Kidney (tissue), 14 donors: Measurements from ENCODE around the gene RADX. TPM values are rescaled to one million over a fixed set of nuclear protein-coding genes. Genes with fewer than 3 reads are reported as not detected.
"Not testable (repeated sequence)": the region's sequence is repeated elsewhere in the genome, so short reads cannot be mapped to it uniquely, and the experiment has no call there.

ENCODE experiments used
- DNase-seq, 5 donors: peaks; one replicate each; pipeline ENCODE4 v3.0.0-alpha.2; 2013 to 2020
- FAIRE-seq: peaks from 2 replicates; lab custom pipeline; 2012; peaks lifted over from hg19 to GRCh38; lab: Jason Lieb, UNC
- H3K27ac ChIP-seq, 2 donors: one replicate each; pipeline ENCODE4 v1.7.0; 2013; ENCODE audit warnings: low read depth in 2 of 2, low read length in 2 of 2, inconsistent platforms in 1 of 2
- H3K27me3 ChIP-seq: one replicate; pipeline ENCODE4 v1.7.1; 2013; ENCODE audit warnings: low read length, inconsistent platforms; ENCODE audit not compliant: control insufficient read depth, insufficient read depth
- H3K36me3 ChIP-seq, 3 donors: one replicate each; pipeline versions ENCODE4 v1.7.0 to v1.7.1; 2013; ENCODE audit warnings: low read length in 3 of 3, control low read depth in 1 of 3, inconsistent platforms in 1 of 3; ENCODE audit not compliant: insufficient read depth in 3 of 3, control insufficient read depth in 2 of 3
- H3K4me1 ChIP-seq, 3 donors: one replicate each; pipeline versions ENCODE4 v1.7.0 to v1.7.1; 2013; ENCODE audit warnings: low read length in 3 of 3, inconsistent platforms in 1 of 3, low read depth in 1 of 3; ENCODE audit not compliant: control insufficient read depth in 2 of 3, insufficient read depth in 2 of 3
- H3K4me3 ChIP-seq, 3 donors: one replicate each; pipeline versions ENCODE4 v1.7.0 to v1.8.1; 2013; ENCODE audit warnings: low read length in 3 of 3, control low read depth in 1 of 3, inconsistent platforms in 1 of 3
- H3K9ac ChIP-seq, 3 donors: one replicate each; pipeline versions ENCODE4 v1.7.0 to v1.7.1; 2013; ENCODE audit warnings: low read length in 3 of 3, control low read depth in 1 of 3, inconsistent platforms in 1 of 3
- H3K9me3 ChIP-seq, 3 donors: one replicate each; pipeline versions ENCODE4 v1.7.0 to v1.7.1; 2013; ENCODE audit warnings: low read length in 3 of 3, control low read depth in 1 of 3, inconsistent platforms in 1 of 3; ENCODE audit not compliant: control insufficient read depth in 2 of 3, insufficient read depth in 1 of 3
- intact Hi-C: fragments of 100-400 bp; cut with DNase I; formaldehyde crosslinking; loops from one replicate; pipeline ENCODE4 v1.11.1; 2022
- polyA plus RNA-seq: library from polyadenylated mRNA; stranded (reverse); fragments of 350-450 nt; fragmentation: Illumina TruSeq; extraction: RNeasy Lipid Tissue Mini Kit (QIAGEN cat#74804); gene quantifications from one replicate; pipeline ENCODE4 v1.2.3, GENCODE V29; 2014; ENCODE audit warnings: low read depth, low replicate concordance; ENCODE audit not compliant: insufficient read depth
- total RNA-seq: library from RNA; stranded (reverse); fragmentation: NEBNext Ultra II Directional; extraction: Animal tissue kit (Norgen Biotek cat#: 25700); gene quantifications from one replicate; pipeline ENCODE4 v1.2.1, GENCODE V29; 2021
- TF ChIP-seq, protein P1 (sequence below): IDR thresholded peaks from 3 replicates; pipeline ENCODE4 v1.5.1; 2012; ENCODE audit warnings: mild to moderate bottlenecking, moderate library complexity, borderline replicate concordance; ENCODE audit not compliant: insufficient read depth; ENCODE audit errors: extremely low read depth
- donor health status: control.
- donor health status: control.
- donor health status: control.
- donor health status: control.
- donor health status: control.
- donor health status: DM: yes; HTN: yes; CAD: no.
- donor health status: Normal renal cell carcinoma (clear cell type).

The RADX gene
- total and polyA plus RNA-seq, 2 donors from 2014 or later = 3.2 to 4.7 TPM

DNA sequence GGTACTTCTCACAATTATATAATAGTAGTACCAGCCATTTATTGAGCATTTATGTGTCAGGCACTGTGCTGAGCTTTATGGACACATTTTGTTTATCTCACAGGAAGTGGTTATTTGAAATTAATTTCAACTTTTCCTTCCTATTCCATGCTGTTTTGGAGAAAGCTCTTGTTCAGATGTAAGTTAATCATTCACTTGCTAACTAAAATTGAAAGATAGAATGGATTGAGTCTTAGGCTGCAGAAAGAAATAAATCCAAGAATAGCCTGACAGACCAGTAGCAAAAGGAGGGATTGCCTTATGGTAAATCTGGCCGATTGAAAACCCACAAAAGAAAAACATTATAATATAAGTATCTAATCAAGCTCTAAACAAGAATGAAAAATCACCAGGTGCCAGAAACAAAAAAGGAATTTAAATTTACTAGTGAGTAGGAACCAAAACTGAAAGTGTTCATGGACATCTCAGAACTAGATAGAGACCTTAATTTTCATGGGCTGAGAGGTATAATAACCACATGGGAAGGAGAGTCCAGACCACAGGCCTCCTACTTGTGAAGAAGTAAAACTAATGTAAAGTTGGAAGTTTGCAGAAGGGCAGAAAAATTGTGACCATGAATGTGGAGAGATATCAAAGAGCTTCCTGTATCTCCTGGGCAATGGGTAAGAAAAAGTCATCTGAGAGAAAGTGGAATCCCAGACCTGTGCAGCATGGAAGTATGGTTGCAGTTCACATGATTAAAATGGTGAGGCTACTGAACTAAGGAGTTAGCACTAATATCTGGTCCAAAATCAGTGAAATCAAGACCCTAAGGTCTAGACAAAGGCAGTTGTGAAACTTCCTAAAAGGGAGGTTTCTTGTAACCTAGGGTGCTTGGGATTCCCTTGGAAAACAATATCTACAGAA, 38.0 kb downstream of the RADX start:
- no peaks in the 10 kb centered on the region for H3K27me3 ChIP-seq
- no peaks in the 10 kb centered on the region for H3K9me3 ChIP-seq
- FAIRE-seq (no peak), DNase-seq (no peak)
- TF ChIP-seq, protein P1, sequence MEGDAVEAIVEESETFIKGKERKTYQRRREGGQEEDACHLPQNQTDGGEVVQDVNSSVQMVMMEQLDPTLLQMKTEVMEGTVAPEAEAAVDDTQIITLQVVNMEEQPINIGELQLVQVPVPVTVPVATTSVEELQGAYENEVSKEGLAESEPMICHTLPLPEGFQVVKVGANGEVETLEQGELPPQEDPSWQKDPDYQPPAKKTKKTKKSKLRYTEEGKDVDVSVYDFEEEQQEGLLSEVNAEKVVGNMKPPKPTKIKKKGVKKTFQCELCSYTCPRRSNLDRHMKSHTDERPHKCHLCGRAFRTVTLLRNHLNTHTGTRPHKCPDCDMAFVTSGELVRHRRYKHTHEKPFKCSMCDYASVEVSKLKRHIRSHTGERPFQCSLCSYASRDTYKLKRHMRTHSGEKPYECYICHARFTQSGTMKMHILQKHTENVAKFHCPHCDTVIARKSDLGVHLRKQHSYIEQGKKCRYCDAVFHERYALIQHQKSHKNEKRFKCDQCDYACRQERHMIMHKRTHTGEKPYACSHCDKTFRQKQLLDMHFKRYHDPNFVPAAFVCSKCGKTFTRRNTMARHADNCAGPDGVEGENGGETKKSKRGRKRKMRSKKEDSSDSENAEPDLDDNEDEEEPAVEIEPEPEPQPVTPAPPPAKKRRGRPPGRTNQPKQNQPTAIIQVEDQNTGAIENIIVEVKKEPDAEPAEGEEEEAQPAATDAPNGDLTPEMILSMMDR = no peak
- H3K4me3 ChIP-seq = no peak overlapping the region
- no peak overlapping the region for H3K27ac ChIP-seq
- H3K9ac ChIP-seq = no peak overlapping the region
- no peaks in the 10 kb centered on the region for H3K4me1 ChIP-seq
- intact Hi-C loops = no loop called here
- H3K36me3 ChIP-seq = no peaks in the 10 kb centered on the region

DNA sequence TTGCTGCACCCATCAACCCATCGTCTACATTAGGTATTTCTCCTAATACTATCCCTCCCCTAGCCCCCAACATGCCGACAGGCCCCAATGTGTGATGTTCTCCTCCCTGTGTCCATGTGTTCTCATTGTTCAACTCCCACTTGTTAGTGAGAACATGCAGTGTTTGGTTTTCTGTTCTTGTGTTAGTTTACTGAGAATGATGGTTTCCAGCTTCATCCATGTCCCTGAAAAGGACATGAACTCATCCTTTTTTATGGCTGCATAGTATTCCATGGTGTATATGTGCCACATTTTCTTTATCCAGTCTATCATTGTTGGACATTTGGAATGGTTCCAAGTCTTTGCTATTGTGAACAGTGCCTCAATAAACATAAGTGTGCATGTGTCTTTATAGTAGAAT, 41.8 kb downstream of the RADX start:
- intact Hi-C loops, H3K9me3 ChIP-seq, H3K36me3 ChIP-seq, H3K4me1 ChIP-seq, DNase-seq, H3K27me3 ChIP-seq, H3K27ac ChIP-seq, FAIRE-seq, H3K9ac ChIP-seq, H3K4me3 ChIP-seq: not testable (repeated sequence)

DNA sequence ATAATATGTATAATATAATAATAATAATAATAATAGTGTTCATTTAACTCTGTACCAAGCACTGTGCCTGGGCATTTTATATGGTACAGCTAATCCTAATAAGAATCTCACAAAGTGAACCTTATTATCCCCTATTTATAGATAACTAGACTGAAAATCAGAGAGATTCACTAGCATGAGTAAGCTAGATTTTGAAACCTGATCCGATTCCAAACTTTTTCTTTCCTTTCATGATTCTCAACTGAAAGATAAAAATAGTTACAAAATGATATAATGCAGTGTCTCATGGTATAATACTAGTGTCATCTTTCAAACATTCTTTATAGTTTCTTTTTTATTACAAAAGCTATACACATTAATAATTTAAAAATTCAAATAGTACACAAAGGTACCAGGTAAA, 58.9 kb downstream of the RADX start:
- no peaks in the 10 kb centered on the region for H3K36me3 ChIP-seq
- H3K27ac ChIP-seq = no peak overlapping the region
- FAIRE-seq (no peak), DNase-seq (no peak)
- no peak overlapping the region for H3K9ac ChIP-seq
- H3K9me3 ChIP-seq = no peaks in the 10 kb centered on the region
- intact Hi-C loops = no loop called here
- H3K4me3 ChIP-seq = no peak overlapping the region
- H3K4me1 ChIP-seq = no peaks in the 10 kb centered on the region
- H3K27me3 ChIP-seq = no peaks in the 10 kb centered on the region
- TF ChIP-seq, protein P1 = no peak

DNA sequence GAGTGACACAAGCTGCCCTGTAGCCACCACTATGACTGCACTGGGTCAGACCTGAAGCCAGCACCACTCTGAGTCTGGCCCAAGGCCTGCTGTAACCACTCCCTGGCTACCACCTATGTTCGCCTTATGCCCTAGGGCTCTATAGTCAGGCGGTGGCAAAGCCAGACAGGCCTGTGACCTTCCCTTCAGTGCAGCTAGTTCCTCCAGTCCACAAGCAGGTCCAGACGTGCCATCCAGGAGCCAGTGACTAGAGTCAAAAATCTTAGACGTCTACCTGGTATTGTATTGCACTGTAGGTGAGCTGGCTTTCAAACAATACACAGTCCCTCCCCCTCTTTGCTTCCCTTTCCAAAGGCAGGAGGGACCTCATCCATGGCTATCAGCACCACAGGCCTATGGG, 60.7 kb downstream of the RADX start:
- no peak overlapping the region for H3K4me3 ChIP-seq
- no peak overlapping the region for H3K27ac ChIP-seq
- no peak overlapping the region for H3K9ac ChIP-seq
- H3K9me3 ChIP-seq = no peaks in the 10 kb centered on the region
- intact Hi-C loops = no loop called here
- FAIRE-seq = no peak
- TF ChIP-seq, protein P1 = no peak
- no peaks in the 10 kb centered on the region for H3K4me1 ChIP-seq
- no peaks in the 10 kb centered on the region for H3K27me3 ChIP-seq
- DNase-seq = no peak
- no peaks in the 10 kb centered on the region for H3K36me3 ChIP-seq
